WTC11 (cell line): ENCODE data around the gene SLC4A1AP. TPM values are rescaled to one million over a fixed set of nuclear protein-coding genes. Genes with fewer than 3 reads are reported as not detected.

Experiments used
- ATAC-seq: fragments of 200-7000 bp; cut with Tn5 transposase; 2 replicates; pipeline ENCODE4 v1.10.0; 2021; ENCODE audit warnings: mild to moderate bottlenecking, moderate library complexity
- CTCF ChIA-PET: fragments of 300-600 bp; sonication (Branson Sonifier 250); formaldehyde crosslinking; loops from one replicate; lab custom pipeline; 2021; ENCODE audit warnings: antibody characterized with exemption; lab: Charles Lee
- POLR2A ChIA-PET: fragments of 350-600 bp; sonication (Branson Sonifier 250); formaldehyde crosslinking; loops from one replicate; lab custom pipeline; 2021; ENCODE audit warnings: antibody characterized with exemption; lab: Charles Lee
- DNase-seq: peaks from one replicate; pipeline ENCODE4 v3.0.0; 2021; ENCODE audit warnings: low spot score
- H3K27ac Mint-ChIP-seq: 2 replicates; pipeline ENCODE4 v1.8.0; 2021; ENCODE audit warnings: mixed read lengths
- H3K27me3 Mint-ChIP-seq: 2 replicates; pipeline ENCODE4 v1.8.0; 2021; ENCODE audit warnings: low read depth, mild to moderate bottlenecking, moderate library complexity, mixed read lengths
- H3K36me3 Mint-ChIP-seq: 2 replicates; pipeline ENCODE4 v1.8.0; 2021; ENCODE audit warnings: mixed read lengths
- H3K4me1 Mint-ChIP-seq: 2 replicates; pipeline ENCODE4 v1.8.0; 2022; ENCODE audit warnings: mixed read lengths
- H3K4me3 Mint-ChIP-seq: 2 replicates; pipeline ENCODE4 v1.8.0; 2021; ENCODE audit warnings: mild to moderate bottlenecking, moderate library complexity, mixed read lengths
- H3K9me3 Mint-ChIP-seq: 2 replicates; pipeline ENCODE4 v1.8.0; 2021; ENCODE audit warnings: mixed read lengths
- CREB1 ChIP-seq: sonication (generic); formaldehyde crosslinking; IDR thresholded peaks from 2 replicates; pipeline ENCODE4 v1.8.0; 2023; ENCODE audit warnings: mild to moderate bottlenecking, missing genetic modification reagents
- CREM ChIP-seq: sonication (generic); formaldehyde crosslinking; IDR thresholded peaks from 2 replicates; pipeline ENCODE4 v1.8.1; 2022; ENCODE audit warnings: mild to moderate bottlenecking, missing genetic modification reagents, moderate library complexity
- HMGA2 ChIP-seq: fragments of 250-450 bp; sonication (Bioruptor Pico); IDR thresholded peaks from 2 replicates; pipeline ENCODE4 v1.4.0; 2021; ENCODE audit warnings: mild to moderate bottlenecking, moderate library complexity
- HMGXB4 ChIP-seq: sonication (generic); formaldehyde crosslinking; IDR thresholded peaks from 2 replicates; pipeline ENCODE4 v1.8.1; 2023; ENCODE audit warnings: mild to moderate bottlenecking, moderate library complexity, missing genetic modification reagents
- JAZF1 ChIP-seq: fragments of 250-450 bp; sonication (Bioruptor Pico); IDR thresholded peaks from 2 replicates; pipeline ENCODE4 v1.9.0; 2021; ENCODE audit warnings: moderate library complexity, mild to moderate bottlenecking, inconsistent platforms
- JUN ChIP-seq: sonication (generic); formaldehyde crosslinking; IDR thresholded peaks from 2 replicates; pipeline ENCODE4 v1.8.0; 2023; ENCODE audit warnings: mild to moderate bottlenecking, missing genetic modification reagents
- MAX ChIP-seq: sonication (generic); formaldehyde crosslinking; IDR thresholded peaks from 2 replicates; pipeline ENCODE4 v1.8.0; 2022; ENCODE audit warnings: mild to moderate bottlenecking, missing genetic modification reagents
- NFYB ChIP-seq: sonication (generic); formaldehyde crosslinking; conservative IDR thresholded peaks from 2 replicates; pipeline ENCODE4 v1.8.0; 2022; ENCODE audit warnings: low read depth, missing genetic modification reagents
- NR3C1 ChIP-seq: sonication (generic); formaldehyde crosslinking; conservative IDR thresholded peaks from 2 replicates; pipeline ENCODE4 v1.8.1; 2023; ENCODE audit warnings: low read depth, mild to moderate bottlenecking, missing genetic modification reagents
- PREB ChIP-seq: sonication (generic); formaldehyde crosslinking; IDR thresholded peaks from 2 replicates; pipeline ENCODE4 v1.8.1; 2022; ENCODE audit warnings: mild to moderate bottlenecking, missing genetic modification reagents, moderate library complexity, borderline replicate concordance
- PRRX2 ChIP-seq: fragments of 250-450 bp; sonication (Bioruptor Pico); IDR thresholded peaks from 2 replicates; pipeline ENCODE4 v1.8.0; 2021; ENCODE audit warnings: mild to moderate bottlenecking
- SMAD4 ChIP-seq: sonication (generic); formaldehyde crosslinking; IDR thresholded peaks from 2 replicates; pipeline ENCODE4 v1.8.0; 2022; ENCODE audit warnings: mild to moderate bottlenecking, missing genetic modification reagents
- SOX15 ChIP-seq: fragments of 250-450 bp; sonication (Bioruptor Pico); IDR thresholded peaks from 2 replicates; pipeline ENCODE4 v1.9.0; 2021; ENCODE audit warnings: mild to moderate bottlenecking
- SP1 ChIP-seq: sonication (generic); formaldehyde crosslinking; conservative IDR thresholded peaks from 2 replicates; pipeline ENCODE4 v1.8.1; 2022; ENCODE audit warnings: missing genetic modification reagents
- TCF7 ChIP-seq: sonication (generic); formaldehyde crosslinking; IDR thresholded peaks from 2 replicates; pipeline ENCODE4 v1.8.0; 2022; ENCODE audit warnings: mild to moderate bottlenecking, low read depth, missing genetic modification reagents, moderate library complexity
- TP53 ChIP-seq: sonication (generic); formaldehyde crosslinking; IDR thresholded peaks from 2 replicates; pipeline ENCODE4 v1.8.1; 2023; ENCODE audit warnings: mild to moderate bottlenecking, missing genetic modification reagents
- ZNF138 ChIP-seq: sonication (generic); formaldehyde crosslinking; conservative IDR thresholded peaks from 2 replicates; pipeline ENCODE4 v1.8.1; 2022; ENCODE audit warnings: mild to moderate bottlenecking, moderate library complexity, missing genetic modification reagents
- ZNF396 ChIP-seq: fragments of 250-450 bp; sonication (Bioruptor Pico); IDR thresholded peaks from 2 replicates; pipeline ENCODE4 v1.8.0; 2021; ENCODE audit warnings: mild to moderate bottlenecking, moderate library complexity, borderline replicate concordance
- ZNF416 ChIP-seq: fragments of 250-450 bp; sonication (Bioruptor Pico); IDR thresholded peaks from 2 replicates; pipeline ENCODE4 v1.9.0; 2021; ENCODE audit warnings: mild to moderate bottlenecking, inconsistent platforms
- ZNF512 ChIP-seq: sonication (generic); formaldehyde crosslinking; IDR thresholded peaks from 2 replicates; pipeline ENCODE4 v1.8.1; 2022; ENCODE audit warnings: missing genetic modification reagents, borderline replicate concordance
- ZSCAN18 ChIP-seq: fragments of 250-450 bp; sonication (Bioruptor Pico); IDR thresholded peaks from 2 replicates; pipeline ENCODE4 v2.1.2; 2022; ENCODE audit warnings: mild to moderate bottlenecking, moderate library complexity
- total RNA-seq: library from RNA; stranded (reverse); gene quantifications from 3 replicates; pipeline ENCODE4 v1.2.3, GENCODE V29; 2021
- TF ChIP-seq, protein P1 (sequence below): sonication (generic); formaldehyde crosslinking; IDR thresholded peaks from 2 replicates; pipeline ENCODE4 v1.8.0; 2023; ENCODE audit warnings: mild to moderate bottlenecking, missing genetic modification reagents
- TF ChIP-seq, protein P2 (sequence below): fragments of 250-450 bp; sonication (Bioruptor Pico); IDR thresholded peaks from 2 replicates; pipeline ENCODE4 v1.9.0; 2021; ENCODE audit warnings: mild to moderate bottlenecking

SLC4A1AP gene
- total RNA-seq, 1 experiment from 2014 or later, result 20.1 TPM

DNA sequence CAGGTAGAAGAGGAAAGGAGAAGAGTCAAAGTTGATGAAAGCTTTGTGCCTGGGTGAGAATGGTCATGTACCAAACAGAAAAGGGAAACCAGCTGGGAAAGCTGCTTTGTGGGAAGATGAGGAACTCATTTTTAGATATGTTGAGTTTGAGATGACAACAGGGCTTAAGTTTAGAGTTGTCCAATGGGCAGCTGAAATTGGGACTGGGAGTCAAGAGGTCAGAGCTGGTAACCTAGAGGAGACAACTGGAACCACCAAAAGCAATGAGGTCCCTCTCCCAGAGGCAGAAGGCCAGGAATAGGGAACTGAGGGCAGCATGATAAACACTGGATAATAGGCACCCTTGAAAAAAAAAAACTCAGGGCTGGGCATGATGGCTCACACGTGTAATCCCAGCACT, 48.8 kb downstream of the SLC4A1AP start:
- no peak for DNase-seq
- ChIA-PET POLR2A (interaction anchor here (1.1 to 1.4 kb wide), 2 partner anchors 23 to 40 kb away, joined by 3 read pairs; no protein-coding TSS in a partner anchor), CTCF (interaction anchor here (0.8 to 3.2 kb wide), 4 partner anchors 9 to 29 kb away, joined by 3 to 22 read pairs (median 8); no protein-coding TSS in a partner anchor)
- H3K27ac Mint-ChIP-seq, result no peak overlapping the region
- H3K36me3 Mint-ChIP-seq, result no peaks in the 10 kb centered on the region
- no peaks in the 10 kb centered on the region for H3K9me3 Mint-ChIP-seq
- peaks cover 17% of the 10 kb centered on the region for H3K27me3 Mint-ChIP-seq
- peaks cover 18% of the 10 kb centered on the region for H3K4me1 Mint-ChIP-seq
- no peak for ATAC-seq
- TF ChIP-seq JUN (CRISPR knock-in tag), result no peak
- no peak for TF ChIP-seq ZNF512 (CRISPR knock-in tag)
- no peak for TF ChIP-seq CREM (CRISPR knock-in tag)
- no peak for TF ChIP-seq SP1 (CRISPR knock-in tag)
- TF ChIP-seq, protein P1, sequence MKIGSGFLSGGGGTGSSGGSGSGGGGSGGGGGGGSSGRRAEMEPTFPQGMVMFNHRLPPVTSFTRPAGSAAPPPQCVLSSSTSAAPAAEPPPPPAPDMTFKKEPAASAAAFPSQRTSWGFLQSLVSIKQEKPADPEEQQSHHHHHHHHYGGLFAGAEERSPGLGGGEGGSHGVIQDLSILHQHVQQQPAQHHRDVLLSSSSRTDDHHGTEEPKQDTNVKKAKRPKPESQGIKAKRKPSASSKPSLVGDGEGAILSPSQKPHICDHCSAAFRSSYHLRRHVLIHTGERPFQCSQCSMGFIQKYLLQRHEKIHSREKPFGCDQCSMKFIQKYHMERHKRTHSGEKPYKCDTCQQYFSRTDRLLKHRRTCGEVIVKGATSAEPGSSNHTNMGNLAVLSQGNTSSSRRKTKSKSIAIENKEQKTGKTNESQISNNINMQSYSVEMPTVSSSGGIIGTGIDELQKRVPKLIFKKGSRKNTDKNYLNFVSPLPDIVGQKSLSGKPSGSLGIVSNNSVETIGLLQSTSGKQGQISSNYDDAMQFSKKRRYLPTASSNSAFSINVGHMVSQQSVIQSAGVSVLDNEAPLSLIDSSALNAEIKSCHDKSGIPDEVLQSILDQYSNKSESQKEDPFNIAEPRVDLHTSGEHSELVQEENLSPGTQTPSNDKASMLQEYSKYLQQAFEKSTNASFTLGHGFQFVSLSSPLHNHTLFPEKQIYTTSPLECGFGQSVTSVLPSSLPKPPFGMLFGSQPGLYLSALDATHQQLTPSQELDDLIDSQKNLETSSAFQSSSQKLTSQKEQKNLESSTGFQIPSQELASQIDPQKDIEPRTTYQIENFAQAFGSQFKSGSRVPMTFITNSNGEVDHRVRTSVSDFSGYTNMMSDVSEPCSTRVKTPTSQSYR, result no peak
- TF ChIP-seq TCF7 (CRISPR knock-in tag), result no peak
- TF ChIP-seq HMGA2, result no peak
- TF ChIP-seq JAZF1 (CRISPR knock-in tag), result no peak
- TF ChIP-seq NR3C1 (CRISPR knock-in tag), result no peak
- TF ChIP-seq, protein P2, sequence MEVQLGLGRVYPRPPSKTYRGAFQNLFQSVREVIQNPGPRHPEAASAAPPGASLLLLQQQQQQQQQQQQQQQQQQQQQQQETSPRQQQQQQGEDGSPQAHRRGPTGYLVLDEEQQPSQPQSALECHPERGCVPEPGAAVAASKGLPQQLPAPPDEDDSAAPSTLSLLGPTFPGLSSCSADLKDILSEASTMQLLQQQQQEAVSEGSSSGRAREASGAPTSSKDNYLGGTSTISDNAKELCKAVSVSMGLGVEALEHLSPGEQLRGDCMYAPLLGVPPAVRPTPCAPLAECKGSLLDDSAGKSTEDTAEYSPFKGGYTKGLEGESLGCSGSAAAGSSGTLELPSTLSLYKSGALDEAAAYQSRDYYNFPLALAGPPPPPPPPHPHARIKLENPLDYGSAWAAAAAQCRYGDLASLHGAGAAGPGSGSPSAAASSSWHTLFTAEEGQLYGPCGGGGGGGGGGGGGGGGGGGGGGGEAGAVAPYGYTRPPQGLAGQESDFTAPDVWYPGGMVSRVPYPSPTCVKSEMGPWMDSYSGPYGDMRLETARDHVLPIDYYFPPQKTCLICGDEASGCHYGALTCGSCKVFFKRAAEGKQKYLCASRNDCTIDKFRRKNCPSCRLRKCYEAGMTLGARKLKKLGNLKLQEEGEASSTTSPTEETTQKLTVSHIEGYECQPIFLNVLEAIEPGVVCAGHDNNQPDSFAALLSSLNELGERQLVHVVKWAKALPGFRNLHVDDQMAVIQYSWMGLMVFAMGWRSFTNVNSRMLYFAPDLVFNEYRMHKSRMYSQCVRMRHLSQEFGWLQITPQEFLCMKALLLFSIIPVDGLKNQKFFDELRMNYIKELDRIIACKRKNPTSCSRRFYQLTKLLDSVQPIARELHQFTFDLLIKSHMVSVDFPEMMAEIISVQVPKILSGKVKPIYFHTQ, result no peak
- no peak overlapping the region for H3K4me3 Mint-ChIP-seq

- peaks cover 18% of the 10 kb centered on the region for H3K4me1 Mint-ChIP-seq
- no peaks in the 10 kb centered on the region for H3K36me3 Mint-ChIP-seq
- CTCF ChIA-PET, result interaction anchor here (0.7 to 3.2 kb wide), 4 partner anchors 9 to 283 kb away, joined by 3 to 22 read pairs (median 10); no protein-coding TSS in a partner anchor
- no peak for ATAC-seq
- no peak overlapping the region for H3K4me3 Mint-ChIP-seq
- H3K9me3 Mint-ChIP-seq, result no peaks in the 10 kb centered on the region
- DNase-seq, result no peak
- POLR2A ChIA-PET, result interaction anchor here (1.4 kb wide), 1 partner anchor 22 kb away, joined by 3 read pairs; no protein-coding TSS in a partner anchor
- no peak overlapping the region for H3K27ac Mint-ChIP-seq
- H3K27me3 Mint-ChIP-seq, result peaks cover 17% of the 10 kb centered on the region
- TF ChIP-seq PREB (no peak), ZNF416 (CRISPR knock-in tag) (no peak), SMAD4 (CRISPR knock-in tag) (no peak), NFYB (CRISPR knock-in tag) (no peak), ZNF396 (CRISPR knock-in tag) (no peak), ZSCAN18 (CRISPR knock-in tag) (no peak), SP1 (CRISPR knock-in tag) (no peak), ZNF138 (no peak), CREB1 (no peak), TCF7 (CRISPR knock-in tag) (no peak), TP53 (no peak), SOX15 (CRISPR knock-in tag) (no peak), HMGXB4 (CRISPR knock-in tag) (no peak), PRRX2 (CRISPR knock-in tag) (no peak), MAX (CRISPR knock-in tag) (no peak)
Measured at GRCh38 chr2:27713201-27713600, 49.5 kb downstream of the SLC4A1AP start.
